Hematopoietic multipotent progenitor cell treated with erythropoietin and hydrocortisone succinate and interleukin-3 and kit ligand, for 6 days (in vitro differentiated cells): ENCODE measurements around the gene TARBP1.
"Not testable (repeated sequence)": the region's sequence is repeated elsewhere in the genome, so short reads cannot be mapped to it uniquely, and the experiment has no call there.

Experiments
- DNase-seq: peaks from one replicate; pipeline ENCODE4 v3.0.0-alpha.2; 2015

The TARBP1 gene

DNA sequence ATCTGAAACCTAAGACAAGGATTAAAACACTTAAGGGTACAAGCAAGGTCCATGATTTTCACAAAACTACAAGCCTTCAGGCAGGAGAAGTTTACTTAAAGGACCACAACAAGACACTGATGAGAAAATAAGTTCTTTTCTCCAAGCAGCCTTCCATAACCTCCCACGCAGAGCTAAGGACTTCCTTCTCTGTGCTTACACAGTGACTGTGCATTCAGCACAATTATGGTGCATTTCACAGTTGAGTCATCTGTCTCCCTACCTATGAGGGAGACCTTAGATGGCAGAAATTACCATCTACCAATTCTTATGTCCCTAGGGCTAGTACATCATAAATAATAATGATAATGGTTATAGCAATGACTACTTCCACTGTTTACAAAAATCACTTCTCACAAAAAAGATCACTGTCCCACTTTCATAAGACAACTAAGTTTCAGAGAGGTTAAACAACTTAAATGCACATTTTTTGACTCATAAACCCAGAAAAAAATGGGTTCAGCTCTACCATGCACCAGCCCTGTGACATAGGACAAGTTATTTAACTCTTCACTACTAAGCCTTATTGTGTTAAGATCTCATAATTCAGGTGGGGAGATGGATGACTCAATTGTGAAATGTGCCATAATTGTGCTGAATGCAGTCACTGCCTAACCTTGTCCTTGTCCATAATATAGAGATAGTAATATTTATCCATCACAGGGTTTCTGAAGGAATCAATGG, 45.3 kb downstream of the TARBP1 start:
- no peak for DNase-seq

DNA sequence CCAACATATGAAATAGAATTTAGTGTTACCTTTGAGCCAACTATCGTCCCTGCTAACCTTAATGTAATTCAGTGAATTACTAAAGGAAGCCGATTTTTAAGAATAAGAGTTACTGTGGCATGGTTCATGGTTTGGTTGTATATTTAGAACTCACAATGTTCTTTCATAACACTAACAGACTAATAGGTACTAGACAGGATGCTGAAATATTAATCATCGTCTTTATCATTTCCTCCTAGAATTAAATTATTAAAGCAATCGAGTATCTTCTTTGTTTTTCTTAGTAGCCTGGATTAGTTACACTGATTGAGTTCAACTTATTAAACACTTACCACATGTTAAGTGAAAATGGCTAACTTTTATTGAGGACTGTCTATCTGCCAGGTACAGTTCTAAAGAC, 47.7 kb downstream of the TARBP1 start:
- DNase-seq = no peak

DNA sequence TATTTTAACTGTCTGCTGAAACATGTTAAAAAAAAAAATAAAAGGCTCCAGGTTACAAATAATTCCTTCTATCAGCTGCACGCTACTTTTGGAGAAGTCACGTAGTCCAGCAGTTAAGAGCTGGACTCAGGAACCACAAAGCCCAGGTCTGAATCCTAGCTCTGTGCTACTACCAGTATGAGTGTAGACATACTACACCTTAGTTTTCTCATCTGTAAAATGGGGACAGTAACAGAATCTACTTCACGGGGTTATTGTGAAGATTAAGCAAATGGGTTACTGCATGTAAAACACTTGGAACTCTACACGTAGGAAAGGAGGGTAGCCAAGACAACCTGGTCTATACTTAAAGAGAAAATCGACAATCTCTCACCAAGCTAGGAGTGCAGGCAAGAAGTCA, 48.3 kb downstream of the TARBP1 start:
- DNase-seq = no peak

DNA sequence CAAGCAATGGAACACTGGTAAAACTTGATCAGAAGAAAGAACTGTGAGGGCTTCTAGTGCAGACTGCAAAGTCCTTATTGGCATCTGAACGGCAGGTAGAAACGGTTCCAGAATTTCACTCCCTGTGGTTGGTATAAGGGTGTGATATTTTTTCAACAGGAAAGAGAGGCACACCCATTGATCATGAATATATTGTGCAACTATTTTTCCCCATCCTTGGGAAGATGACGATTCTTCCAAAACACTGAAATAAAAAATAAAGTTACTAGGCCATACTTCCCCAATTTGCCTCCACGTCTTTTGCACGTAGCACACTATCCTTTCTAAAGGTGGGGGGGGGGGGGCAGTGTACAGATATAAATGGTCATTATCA, 49.6 kb downstream of the TARBP1 start:
- no peak for DNase-seq

DNA sequence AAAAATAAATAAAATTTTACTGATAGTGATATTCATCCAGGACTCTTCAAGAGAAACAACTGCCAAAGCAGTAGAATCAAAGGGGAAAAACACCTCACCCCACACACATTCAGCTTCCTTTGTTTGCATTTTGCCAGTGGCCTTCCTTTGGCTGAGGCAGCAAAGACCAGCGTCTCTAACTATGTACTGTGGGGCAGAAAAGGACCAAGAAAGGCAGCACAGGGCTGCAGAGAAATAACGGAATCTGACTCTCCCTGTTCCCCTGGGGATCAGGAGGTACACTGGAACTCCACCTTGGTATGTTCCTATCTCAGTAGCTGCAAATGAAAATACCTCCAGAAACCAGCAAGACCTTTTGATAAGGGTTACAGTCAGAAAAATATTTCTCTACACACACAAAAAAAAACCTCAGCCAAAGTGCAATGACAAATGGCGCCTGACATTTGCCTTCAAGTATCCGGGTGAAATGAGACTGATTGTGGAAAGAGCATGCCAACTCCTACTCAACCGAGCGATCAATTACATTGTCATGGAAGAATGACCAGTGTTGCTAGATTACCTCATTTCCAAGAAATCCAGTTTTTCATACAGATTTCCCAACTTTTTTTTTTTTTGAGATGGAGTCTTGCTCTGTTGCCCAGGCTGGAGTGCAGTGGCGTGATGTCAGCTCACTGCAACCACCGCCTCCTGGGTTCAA, 50.9 kb downstream of the TARBP1 start:
- DNase-seq = no peak

DNA sequence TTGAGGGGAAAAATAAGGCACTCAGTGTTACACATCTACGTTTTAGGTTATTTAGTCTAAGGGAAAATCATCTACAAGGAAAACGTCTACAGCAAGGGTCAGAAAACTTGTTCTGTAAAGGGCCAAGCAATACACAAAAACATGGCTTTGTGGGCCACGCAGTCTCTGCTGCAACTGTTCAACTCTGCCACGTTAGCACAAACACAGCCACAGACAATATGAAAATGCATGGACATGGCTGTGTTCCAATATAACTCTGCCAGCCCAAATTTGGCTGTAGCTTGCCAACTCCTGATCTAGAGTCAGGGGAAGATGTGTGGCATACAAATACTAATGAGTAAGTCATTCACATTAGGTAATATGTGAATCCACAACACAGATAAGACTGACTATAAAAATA, 65.0 kb downstream of the TARBP1 start:
- DNase-seq = no peak

DNA sequence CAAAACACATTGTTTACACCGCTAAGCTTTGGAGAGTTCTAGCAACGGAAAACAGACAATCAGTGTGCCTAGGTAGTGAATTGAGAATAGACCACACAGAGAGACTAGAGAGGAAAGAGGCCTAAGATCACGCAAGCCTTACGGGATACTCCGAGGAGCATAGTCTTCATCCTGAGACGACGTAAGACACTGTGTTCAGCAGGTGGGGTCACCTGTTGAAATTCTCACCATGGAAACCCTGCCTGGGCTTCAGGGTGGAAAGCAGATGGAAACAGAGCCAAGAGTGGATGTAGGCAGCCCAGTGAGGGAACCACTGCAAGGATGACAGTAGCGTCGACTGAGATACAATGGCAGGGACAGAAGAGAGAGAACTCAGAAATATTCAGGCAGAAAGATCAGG, 65.5 kb downstream of the TARBP1 start:
- no peak for DNase-seq

DNA sequence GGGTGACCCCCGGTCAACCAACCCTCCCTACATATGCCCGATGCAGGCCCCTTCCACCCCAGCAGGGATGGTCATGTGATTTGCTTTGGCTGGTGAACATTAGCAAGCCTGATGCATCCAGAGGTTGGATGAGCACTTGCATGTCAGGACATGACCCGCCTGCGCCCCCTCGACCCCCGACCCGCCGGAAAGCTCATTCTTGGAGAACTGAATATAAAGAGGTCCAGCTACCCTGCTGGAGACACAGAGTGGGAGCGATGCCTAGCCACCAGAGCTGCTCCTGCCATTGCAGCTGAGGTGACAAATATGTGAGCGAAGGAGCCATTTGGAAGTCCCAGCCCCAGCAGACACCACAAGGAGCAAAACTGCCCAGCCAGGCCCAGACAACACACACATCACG, 66.1 kb downstream of the TARBP1 start:
- DNase-seq = no peak

DNA sequence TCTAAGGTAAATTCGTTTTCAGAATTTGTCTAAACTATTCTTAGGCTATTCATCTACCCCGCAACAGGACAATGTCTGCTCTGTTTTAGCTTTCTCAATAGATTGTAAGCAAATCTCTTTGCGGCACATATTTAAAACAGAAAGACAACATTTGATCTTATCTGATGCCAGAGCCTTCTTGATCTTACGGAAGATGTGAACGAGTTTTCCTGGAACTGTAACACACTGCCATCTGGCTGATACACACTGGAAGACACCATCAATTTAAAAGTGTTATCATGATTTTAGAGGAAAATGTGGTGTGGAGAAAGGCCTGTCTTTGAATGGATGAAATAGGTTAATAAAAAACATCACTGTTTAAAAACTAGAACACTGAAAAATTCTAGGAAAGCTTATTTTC, 69.7 kb downstream of the TARBP1 start:
- DNase-seq = peak; percentile 38

DNA sequence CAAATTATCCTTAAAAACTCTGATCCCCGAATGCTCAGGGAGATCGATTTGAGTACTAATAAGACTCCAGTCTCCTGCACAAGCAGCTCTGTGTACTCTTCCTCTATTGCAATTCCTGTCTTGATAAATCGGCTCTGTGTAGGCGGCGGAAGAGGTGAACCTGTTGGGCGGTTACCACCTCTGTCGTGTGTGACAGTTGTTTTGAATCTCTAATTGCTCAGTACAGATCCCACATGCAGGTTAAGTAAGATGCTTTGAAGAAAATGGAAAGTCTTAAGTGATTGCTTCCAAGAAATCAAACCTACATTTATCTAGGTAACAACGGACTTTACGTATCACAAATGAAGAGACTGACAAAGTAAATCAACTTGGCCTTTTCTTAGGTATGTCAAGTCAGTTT, 70.2 kb downstream of the TARBP1 start:
- DNase-seq = no peak

DNA sequence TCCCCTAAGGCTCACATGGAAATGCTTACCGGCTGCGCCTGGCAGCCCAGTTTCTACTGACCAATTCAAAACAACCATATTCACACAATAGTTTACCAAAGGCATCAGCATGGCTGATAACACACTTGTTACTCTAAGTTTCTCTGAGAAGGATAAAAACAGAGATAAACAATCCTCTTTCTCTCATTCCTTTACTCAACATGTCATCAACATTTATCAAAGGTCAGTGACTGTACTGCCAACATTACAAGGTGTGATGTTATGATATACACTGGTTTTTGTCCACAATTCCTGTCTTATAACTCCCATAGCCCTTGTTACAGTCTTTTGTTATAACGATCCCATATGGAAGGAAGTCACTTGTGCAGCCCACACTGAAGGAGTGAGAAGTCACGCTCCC, 72.1 kb downstream of the TARBP1 start:
- DNase-seq = no peak

DNA sequence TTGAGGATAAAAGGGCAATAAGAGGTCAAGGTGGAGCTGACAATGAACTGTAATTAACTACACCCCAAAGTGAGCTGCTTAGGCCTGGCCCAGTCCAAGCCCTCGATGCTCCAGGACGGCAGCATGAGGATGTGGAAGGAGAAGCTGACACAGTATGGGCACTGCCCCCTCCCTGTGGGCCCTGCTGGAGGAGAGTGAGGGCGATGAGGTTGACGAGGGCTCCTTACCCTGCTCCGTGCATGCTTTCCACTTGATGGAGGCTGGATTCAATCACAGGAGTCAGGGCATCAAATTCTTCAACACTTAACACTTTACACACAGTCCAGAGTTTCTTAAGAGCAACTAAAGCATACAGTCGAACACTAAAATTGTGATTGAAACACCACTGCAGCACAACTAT, 73.3 kb downstream of the TARBP1 start:
- DNase-seq = no peak

DNA sequence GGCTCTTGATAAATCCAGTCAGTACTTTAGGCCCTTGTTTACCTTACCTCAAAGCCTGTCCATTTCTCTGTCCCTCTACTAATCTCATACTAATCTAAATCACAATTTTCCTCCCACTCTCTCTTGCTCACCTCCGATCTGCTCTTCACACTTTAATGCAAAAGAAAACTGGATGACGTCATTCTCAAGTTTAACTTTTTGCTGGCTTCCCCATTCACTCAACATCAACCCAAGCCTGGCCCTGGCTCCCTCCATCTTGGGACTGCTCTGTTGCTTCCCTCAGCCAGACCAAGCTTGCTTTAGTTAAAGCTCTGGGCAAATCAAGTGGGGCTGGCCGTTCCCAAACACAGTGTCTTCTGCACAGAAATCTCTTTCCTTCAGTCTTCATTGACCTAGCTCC, 76.0 kb downstream of the TARBP1 start:
- DNase-seq = no peak

DNA sequence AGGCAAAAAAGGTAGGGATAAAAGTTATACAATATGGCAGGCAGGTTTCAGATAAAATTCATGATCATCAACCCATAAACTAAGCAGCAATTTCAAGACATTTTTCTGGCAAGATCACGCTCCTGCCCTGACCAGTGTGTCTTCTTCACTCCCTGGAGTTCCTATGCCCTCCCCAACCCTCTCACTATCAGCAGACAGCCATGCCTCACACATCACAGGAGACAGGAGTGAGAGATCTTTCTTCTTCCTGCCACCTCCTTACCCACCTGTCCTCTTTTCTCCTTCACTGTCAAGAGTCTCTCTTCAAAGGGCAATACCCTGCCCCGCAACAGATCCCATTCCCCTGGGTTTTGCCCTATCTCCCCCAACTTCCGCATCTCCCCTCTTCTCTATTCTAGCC, 77.3 kb downstream of the TARBP1 start:
- DNase-seq = no peak

DNA sequence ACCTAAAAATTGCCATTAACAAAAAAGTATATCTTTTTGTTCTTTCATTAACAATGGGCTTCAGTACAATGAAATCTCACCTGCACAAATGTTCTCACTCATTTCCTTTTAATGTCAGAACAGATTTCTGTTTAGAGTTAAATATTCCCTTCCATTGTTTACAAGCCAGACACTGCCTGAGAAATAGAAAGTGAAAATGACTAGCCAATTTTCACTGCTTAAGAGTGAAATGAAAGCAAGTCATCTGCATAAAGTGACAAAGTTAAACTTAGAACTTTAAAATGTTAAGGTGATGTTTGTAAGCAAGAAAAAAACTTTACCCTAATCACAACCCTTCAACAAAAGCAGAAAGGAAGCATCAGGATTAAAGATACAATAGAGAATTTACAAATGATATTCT, 78.2 kb downstream of the TARBP1 start:
- DNase-seq = peak; percentile 14

DNA sequence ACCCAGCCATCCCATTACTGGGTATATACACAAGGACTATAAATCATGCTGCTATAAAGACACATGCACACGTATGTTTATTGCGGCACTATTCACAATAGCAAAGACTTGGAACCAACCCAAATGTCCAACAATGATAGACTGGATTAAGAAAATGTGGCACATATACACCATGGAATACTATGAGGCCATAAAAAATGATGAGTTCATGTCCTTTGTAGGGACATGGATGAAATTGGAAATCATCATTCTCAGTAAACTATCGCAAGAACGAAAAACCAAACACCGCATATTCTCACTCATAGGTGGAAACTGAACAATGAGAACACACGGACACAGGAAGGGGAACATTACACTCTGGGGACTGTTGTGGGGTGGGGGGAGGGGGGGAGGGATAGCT, 79.5 kb downstream of the TARBP1 start:
- DNase-seq = not testable (repeated sequence)

DNA sequence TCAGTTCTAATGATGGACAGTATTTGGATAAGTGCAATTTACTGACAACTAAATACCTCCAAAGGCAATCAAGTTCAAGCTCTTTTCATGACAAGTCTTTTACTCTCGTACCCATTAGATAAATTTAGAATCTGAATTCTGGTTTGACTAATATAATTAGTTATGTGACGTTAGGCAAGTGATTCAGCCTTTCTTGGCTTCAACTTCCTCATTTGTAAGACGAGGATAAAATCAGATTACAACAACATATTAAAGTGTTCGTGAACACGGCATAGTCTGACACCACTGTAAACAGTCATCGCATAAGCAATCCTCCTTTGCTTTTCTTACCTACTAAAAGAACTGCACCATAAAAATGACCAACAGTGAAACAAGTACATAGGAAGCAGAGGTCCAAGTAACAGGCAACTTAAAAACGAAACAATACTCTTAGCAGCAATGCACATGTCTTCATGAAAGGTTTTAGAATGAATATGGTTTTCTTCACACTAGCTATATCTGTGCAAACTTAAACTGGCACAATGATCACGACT, 80.1 kb downstream of the TARBP1 start:
- peak; percentile 77 for DNase-seq

DNA sequence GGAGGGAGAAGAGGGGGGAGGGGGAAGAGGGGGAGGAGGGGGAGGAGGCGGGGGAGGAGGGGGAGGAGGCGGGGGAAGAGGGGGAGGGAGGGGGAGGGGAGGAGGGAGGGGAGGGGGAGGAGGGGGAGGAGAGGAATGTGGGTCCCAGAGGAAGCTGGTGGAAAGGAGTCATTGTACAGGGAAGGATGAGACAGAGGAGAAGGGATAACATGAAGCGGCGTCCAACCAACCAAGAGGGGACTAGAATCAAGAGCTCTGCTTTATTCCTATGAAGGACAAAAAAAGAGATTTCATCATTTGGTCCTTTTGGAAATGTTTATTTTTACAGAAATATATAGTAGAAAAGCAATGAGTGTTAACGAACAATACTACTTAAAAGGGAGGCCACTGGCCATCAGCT, 81.2 kb downstream of the TARBP1 start:
- no peak for DNase-seq

DNA sequence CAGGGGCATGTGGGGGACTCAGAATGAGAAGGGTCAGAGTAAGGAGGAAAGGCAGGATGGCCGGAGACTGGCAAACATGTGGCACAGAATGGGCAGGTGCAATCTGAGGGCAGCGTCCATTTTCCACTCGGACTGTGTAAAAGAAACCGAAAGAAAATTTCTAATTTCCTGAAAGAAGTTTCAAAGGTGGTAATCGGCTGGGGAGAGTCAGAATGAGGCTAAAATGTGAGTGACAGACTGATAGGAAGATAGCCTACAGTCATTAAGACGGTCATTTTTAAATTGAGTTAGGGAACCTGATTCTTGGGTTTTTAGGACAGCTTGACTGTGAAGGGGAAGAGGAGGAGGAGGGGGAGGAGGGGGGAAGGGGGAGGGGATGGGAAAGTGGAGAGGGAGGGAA, 82.1 kb downstream of the TARBP1 start:
- DNase-seq = no peak

DNA sequence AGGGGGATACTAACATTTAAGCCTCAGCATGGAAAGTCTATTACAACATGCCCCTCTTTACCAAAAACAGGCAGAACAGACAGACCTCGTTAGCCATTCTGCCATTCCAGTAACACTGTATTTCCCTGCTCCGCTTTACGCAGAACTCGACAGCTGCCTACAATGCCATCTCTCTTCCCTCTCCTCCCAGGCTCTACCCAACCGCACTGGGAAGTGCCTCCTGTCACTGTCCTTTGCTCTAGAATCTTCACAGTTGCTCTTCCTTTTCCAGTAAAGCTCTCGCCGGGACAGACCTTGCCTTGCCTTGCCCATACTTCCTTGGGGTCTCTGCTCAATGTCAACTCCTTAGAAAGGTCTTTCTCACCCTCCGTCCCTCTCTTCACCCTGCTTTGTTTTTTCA, 82.9 kb downstream of the TARBP1 start:
- DNase-seq = no peak

DNA sequence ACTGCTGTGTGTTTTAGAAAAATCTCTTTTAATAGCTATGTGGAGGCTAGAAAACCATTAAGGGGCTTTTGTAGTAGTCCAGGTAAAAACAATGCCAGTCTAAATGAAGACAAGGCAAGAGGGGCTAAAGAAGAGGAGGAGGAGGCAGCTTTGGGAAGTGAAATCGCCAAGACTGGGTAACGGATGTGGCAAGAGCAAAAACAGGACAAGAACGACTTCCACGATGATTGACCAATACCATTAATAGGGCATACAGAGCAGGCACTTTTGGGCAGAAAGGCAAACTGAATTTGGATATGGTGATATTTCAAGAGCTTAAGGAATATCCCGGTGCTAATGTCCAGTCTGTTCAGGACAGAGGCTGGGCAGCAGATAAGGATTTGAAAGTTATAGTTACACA, 83.7 kb downstream of the TARBP1 start:
- DNase-seq = no peak

DNA sequence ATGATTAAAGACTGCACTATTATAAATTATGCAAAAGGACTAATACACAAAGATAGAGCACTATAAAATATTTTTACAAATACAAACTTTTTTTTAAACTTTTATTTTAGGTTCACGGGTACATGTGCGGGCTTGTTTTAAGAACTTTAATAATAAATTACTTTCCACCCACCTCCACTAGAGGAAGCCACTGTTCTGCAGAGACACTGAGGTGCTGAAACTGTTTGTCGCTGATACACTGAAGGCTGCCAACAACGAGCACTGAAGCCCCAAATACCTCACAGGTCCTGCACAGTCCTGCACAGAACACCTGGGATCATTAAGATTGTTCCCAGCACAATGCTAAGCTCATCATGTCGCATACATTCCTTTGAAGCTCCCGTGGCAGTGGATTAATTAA, 85.8 kb downstream of the TARBP1 start:
- DNase-seq = no peak

DNA sequence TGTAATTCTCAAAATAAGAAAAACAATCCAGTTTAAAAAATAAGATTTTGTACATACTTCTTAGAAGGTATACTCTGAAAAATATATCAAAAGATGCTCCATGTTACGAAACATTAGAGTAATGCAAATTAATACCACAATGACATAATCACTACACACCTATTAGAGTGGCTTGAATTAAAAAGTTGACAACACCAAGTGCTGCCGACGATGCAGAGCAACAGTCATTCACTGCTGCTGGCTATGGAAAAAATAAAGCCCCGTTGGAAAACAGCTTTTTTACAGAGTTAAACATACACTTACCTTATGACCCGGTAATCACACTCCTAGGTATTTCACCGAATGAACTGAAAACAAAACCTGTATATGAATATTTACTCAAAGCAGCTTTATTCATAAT, 90.9 kb downstream of the TARBP1 start:
- DNase-seq = no peak

DNA sequence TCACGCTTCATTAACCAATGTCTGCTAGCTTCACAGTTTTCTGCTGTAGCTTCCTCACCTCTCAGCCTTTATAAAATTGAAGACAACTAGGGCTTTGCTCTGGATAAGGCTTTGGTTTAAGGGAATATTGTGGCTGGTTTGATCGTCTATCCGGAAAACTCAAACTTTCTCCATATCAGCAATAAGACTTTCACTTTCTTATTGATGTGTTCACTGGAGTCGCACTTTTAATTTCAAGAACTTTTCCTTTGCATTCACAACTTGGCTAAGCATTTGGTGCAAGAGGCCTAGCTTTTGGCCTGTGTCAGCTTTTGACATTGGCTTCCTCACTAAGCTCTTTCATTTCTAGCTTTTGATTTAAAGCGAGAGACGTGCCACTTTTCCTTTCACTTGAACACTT, 92.9 kb downstream of the TARBP1 start:
- no peak for DNase-seq
